ENCODE measurements around the gene GDF9. TPM values are rescaled to one million over a fixed set of nuclear protein-coding genes. Genes with fewer than 3 reads are reported as not detected.

The GDF9 gene
- total RNA-seq, 2 experiments from 2014 or later: 0.41 to 0.69 TPM

GRCh38 chr5:132819468-132819867, 46.8 kb downstream of the GDF9 start:
- DNase-seq: peak; percentile 34
- POLR2A ChIA-PET: interaction anchor here (0.7 kb wide), 1 partner anchor 46 kb away, joined by 5 read pairs; no protein-coding TSS in a partner anchor

DNA sequence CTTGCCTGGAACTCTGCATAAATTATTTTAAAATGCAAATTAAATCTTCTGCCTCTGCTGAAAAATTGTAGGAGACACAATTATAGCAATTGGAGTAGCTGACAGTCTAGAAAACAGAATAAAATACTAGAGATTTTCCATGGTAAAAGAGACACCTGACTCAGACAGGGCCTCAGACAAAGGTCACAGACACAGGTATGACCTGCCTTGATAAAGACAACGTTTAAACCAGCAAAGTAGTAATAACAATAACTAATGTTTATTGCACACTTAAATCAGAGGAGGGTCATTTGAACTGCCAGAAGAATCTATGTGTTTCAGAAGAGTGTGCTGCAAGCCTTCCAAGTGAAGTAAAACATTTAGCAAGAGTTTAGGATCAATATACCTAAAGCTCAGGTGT, 49.3 kb downstream of the GDF9 start:
- CTCF ChIA-PET: interaction anchor here (0.5 to 4.1 kb wide), 5 partner anchors 9 to 311 kb away, joined by 3 to 38 read pairs (median 3); no protein-coding TSS in a partner anchor
- Mint-ChIP-seq H3K4me1 (peaks cover 16% of the 10 kb centered on the region), H3K27ac (no peak overlapping the region), H3K27me3 (peaks cover 28% of the 10 kb centered on the region), H3K9me3 (ENCODE audit: low read depth) (no peaks in the 10 kb centered on the region), H3K4me3 (no peak overlapping the region), H3K36me3 (ENCODE audit: low read depth) (no peaks in the 10 kb centered on the region)
- POLR2A ChIA-PET: no interaction called here
- DNase-seq: no peak
- intact Hi-C loops (cut with DNase I, micrococcal nuclease): no loop called here
- ATAC-seq: no peak

More at GRCh38 chr5:132819468-132819867, 46.8 kb downstream of the GDF9 start:
- Mint-ChIP-seq H3K9me3 (ENCODE audit: low read depth) (no peaks in the 10 kb centered on the region), H3K27me3 (peaks cover 26% of the 10 kb centered on the region), H3K4me1 (peaks cover 12% of the 10 kb centered on the region), H3K36me3 (ENCODE audit: low read depth) (no peaks in the 10 kb centered on the region), H3K27ac (no peak overlapping the region), H3K4me3 (no peak overlapping the region)
- no peak for ATAC-seq
- intact Hi-C loops (cut with DNase I, micrococcal nuclease): no loop called here
- CTCF ChIA-PET: interaction anchor here (0.5 to 4.4 kb wide), 43 partner anchors 9 to 1435 kb away, joined by 3 to 50 read pairs (median 4); partner anchors contain the start of genes CCNI2, KIF3A and SHROOM1

GRCh38 chr5:132816554-132816953, 49.7 kb downstream of the GDF9 start:
- ATAC-seq: no peak
- Mint-ChIP-seq H3K9me3 (ENCODE audit: low read depth) (no peaks in the 10 kb centered on the region), H3K4me1 (peaks cover 16% of the 10 kb centered on the region), H3K36me3 (ENCODE audit: low read depth) (no peaks in the 10 kb centered on the region), H3K27ac (no peak overlapping the region), H3K27me3 (peaks cover 31% of the 10 kb centered on the region), H3K4me3 (no peak overlapping the region)
- intact Hi-C loops (cut with DNase I, micrococcal nuclease): no loop called here
- DNase-seq: no peak
- ChIA-PET CTCF (interaction anchor here (1.2 to 1.3 kb wide), 2 partner anchors 18 to 310 kb away, joined by 3 read pairs; no protein-coding TSS in a partner anchor), POLR2A (no interaction called here)

- Mint-ChIP-seq H3K4me1 (peaks cover 16% of the 10 kb centered on the region), H3K9me3 (ENCODE audit: low read depth) (no peaks in the 10 kb centered on the region), H3K36me3 (ENCODE audit: low read depth) (no peaks in the 10 kb centered on the region), H3K4me3 (no peak overlapping the region), H3K27ac (no peak overlapping the region), H3K27me3 (peaks cover 36% of the 10 kb centered on the region)
- ChIA-PET POLR2A (no interaction called here), CTCF (interaction anchor here (1.2 kb wide), 1 partner anchor 62 kb away, joined by 4 read pairs; no protein-coding TSS in a partner anchor)
- intact Hi-C loops (cut with DNase I, micrococcal nuclease): no loop called here
- no peak for DNase-seq
- ATAC-seq: no peak
These were observed 50.2 kb downstream of the GDF9 start for GRCh38 chr5:132816083-132816482.

DNA sequence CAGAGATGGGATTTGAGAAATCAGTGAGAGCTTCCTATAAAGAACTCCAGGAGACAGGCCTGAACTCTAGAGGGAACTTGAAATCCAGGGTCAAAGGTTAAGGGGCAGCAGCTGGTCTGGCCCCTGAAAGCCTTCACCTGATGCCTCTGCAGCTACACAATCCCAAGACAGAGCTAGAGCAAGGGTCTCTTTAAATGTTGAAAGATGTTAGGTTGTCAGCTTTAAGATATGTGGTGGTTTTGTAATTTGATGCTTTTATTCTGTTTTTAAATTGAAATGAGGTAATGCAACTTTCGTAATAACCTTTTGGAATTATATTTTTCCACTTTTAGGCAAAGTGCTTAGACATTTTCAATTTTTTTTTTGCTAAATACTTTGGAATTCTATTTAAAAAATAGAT, 50.8 kb downstream of the GDF9 start:
- ATAC-seq (no peak), DNase-seq (no peak)
- Mint-ChIP-seq H3K4me3 (no peak overlapping the region), H3K9me3 (ENCODE audit: low read depth) (no peaks in the 10 kb centered on the region), H3K27ac (no peak overlapping the region), H3K4me1 (peaks cover 16% of the 10 kb centered on the region), H3K27me3 (peaks cover 39% of the 10 kb centered on the region), H3K36me3 (ENCODE audit: low read depth) (no peaks in the 10 kb centered on the region)
- ChIA-PET CTCF (interaction anchor here (0.5 to 1.2 kb wide), 7 partner anchors 9 to 403 kb away, joined by 3 to 4 read pairs (median 4); no protein-coding TSS in a partner anchor), POLR2A (no interaction called here)
- intact Hi-C loops (cut with DNase I, micrococcal nuclease): no loop called here

DNA sequence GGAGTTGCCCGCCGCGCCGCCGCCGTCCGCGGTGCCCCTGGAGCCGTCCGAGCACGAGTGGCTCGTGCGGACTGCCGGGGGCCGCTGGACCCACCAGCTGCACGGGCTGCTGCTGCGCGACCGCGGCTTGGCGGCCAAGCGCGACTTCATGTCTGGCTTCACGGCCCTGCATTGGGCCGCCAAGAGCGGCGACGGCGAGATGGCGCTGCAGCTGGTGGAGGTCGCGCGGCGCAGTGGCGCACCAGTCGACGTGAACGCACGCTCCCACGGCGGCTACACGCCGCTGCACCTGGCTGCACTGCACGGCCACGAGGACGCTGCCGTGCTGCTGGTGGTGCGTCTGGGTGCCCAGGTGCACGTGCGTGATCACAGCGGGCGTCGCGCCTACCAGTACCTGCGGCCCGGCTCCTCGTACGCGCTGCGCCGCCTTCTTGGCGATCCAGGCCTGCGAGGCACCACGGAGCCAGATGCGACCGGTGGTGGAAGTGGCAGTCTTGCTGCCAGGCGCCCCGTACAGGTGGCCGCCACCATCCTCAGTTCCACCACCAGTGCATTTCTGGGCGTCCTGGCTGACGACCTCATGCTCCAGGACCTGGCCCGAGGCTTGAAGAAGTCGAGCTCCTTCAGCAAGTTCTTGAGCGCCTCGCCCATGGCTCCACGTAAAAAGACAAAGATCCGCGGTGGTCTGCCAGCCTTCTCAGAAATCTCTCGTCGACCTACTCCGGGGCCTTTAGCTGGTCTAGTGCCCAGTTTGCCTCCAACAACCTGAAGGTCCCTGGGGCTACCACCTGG, 51.6 kb downstream of the GDF9 start:
- H3K4me1 Mint-ChIP-seq: peaks cover 11% of the 10 kb centered on the region
- no peak overlapping the region for H3K4me3 Mint-ChIP-seq
- ATAC-seq (no peak), DNase-seq (no peak)
- H3K9me3 Mint-ChIP-seq (ENCODE audit: low read depth): no peaks in the 10 kb centered on the region
- CTCF ChIA-PET: interaction anchor here (0.5 to 1.2 kb wide), 6 partner anchors 10 to 311 kb away, joined by 3 to 4 read pairs (median 4); no protein-coding TSS in a partner anchor
- intact Hi-C loops (cut with DNase I, micrococcal nuclease): no loop called here
- no peaks in the 10 kb centered on the region for H3K36me3 Mint-ChIP-seq (ENCODE audit: low read depth)
- H3K27ac Mint-ChIP-seq: no peak overlapping the region
- POLR2A ChIA-PET: no interaction called here
- H3K27me3 Mint-ChIP-seq: peaks cover 40% of the 10 kb centered on the region

DNA sequence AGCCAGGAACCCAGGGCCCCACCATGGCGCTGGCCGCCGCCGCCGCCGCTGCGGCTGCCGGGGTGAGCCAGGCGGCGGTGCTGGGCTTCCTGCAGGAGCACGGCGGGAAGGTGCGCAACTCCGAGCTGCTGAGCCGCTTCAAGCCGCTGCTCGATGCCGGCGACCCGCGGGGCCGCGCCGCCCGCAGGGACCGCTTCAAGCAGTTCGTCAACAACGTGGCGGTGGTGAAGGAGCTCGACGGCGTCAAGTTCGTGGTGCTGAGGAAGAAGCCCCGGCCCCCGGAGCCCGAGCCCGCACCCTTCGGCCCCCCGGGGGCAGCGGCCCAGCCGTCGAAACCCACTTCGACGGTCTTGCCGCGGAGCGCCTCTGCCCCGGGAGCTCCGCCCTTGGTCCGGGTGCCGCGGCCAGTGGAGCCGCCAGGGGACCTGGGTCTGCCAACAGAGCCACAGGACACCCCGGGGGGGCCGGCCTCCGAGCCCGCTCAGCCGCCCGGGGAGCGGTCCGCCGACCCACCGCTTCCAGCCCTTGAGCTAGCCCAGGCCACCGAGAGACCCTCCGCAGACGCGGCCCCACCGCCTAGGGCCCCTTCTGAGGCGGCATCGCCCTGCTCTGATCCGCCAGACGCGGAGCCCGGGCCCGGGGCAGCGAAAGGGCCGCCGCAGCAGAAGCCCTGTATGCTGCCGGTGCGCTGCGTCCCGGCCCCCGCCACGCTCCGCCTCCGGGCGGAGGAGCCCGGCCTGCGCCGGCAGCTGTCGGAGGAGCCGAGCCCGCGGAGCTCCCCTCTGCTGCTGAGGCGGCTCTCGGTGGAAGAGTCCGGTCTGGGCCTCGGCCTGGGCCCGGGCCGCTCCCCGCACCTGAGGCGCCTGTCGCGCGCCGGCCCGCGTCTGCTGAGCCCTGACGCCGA, 52.4 kb downstream of the GDF9 start:
- H3K27me3 Mint-ChIP-seq: peaks cover 41% of the 10 kb centered on the region
- ChIA-PET CTCF (interaction anchor here (0.6 to 0.9 kb wide), 4 partner anchors 12 to 423 kb away, joined by 3 to 4 read pairs (median 3); no protein-coding TSS in a partner anchor), POLR2A (interaction anchor here (0.7 to 1.1 kb wide), 2 partner anchors 15 to 172 kb away, joined by 3 read pairs; no protein-coding TSS in a partner anchor)
- H3K4me3 Mint-ChIP-seq: no peak overlapping the region
- intact Hi-C loops (cut with DNase I, micrococcal nuclease): no loop called here
- DNase-seq (peak; percentile 58), ATAC-seq (peak; percentile 60)
- H3K9me3 Mint-ChIP-seq (ENCODE audit: low read depth): no peaks in the 10 kb centered on the region
- peaks cover 6% of the 10 kb centered on the region for H3K4me1 Mint-ChIP-seq
- H3K27ac Mint-ChIP-seq: no peak overlapping the region
- H3K36me3 Mint-ChIP-seq (ENCODE audit: low read depth): no peaks in the 10 kb centered on the region

- H3K27ac Mint-ChIP-seq: no peak within 1 kb of the TSS
- ATAC-seq (no peak), DNase-seq (no peak)
- no peaks in the 10 kb centered on the region for H3K36me3 Mint-ChIP-seq (ENCODE audit: low read depth)
- CTCF ChIA-PET: interaction anchor here (0.6 to 0.9 kb wide), 3 partner anchors 13 to 422 kb away, joined by 3 to 4 read pairs (median 3); no protein-coding TSS in a partner anchor
- H3K27me3 Mint-ChIP-seq: peaks cover 43% of the 10 kb centered on the region
- no peaks in the 10 kb centered on the region for H3K9me3 Mint-ChIP-seq (ENCODE audit: low read depth)
- intact Hi-C loops (cut with DNase I, micrococcal nuclease): no loop called here
- POLR2A ChIA-PET: interaction anchor here (0.6 to 1.1 kb wide), 3 partner anchors 14 to 172 kb away, joined by 3 to 4 read pairs (median 3); partner anchors contain the start of genes GDF9 and UQCRQ
- H3K4me3 Mint-ChIP-seq: peak within 1 kb of the TSS; percentile 61
- peaks cover 6% of the 10 kb centered on the region for H3K4me1 Mint-ChIP-seq
These were observed 53.3 kb downstream of the GDF9 start, which contains the start of gene SOWAHA for GRCh38 chr5:132812781-132813598. TSS of gene SOWAHA (plus strand) at chr5:132813302. CDS start at chr5:132813622, 320 bp downstream.

DNA sequence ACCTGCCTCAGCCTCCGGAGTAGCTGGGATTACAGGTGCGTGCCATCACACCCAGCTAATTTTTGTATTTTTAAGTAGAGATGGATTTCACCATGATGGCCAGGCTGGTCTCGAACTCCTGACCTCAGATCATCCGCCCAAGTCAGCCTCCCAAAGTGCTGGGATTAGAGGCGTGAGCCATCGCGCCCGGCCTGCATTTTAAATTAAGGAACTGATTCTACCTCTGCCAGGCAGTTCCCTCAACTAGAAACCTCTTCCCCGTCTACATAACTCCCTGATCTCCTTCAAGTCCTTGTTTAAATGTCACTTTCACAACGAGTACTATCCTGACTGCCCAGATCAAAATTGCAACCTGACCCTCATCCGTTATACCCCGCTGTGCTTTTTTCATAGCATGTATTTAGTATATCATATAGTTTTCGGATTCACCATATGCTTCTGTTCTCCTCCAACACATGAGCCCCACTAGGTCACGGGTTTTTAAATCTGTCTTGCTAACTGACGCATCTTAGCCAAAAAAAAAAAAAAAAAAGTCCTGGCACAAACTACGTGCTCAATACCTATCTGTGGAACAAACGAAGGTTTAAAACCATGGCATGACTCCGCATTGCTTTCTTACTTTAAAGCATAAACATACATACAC, 54.0 kb downstream of the GDF9 start:
- no peak overlapping the region for H3K27ac Mint-ChIP-seq
- DNase-seq (no peak), ATAC-seq (no peak)
- H3K9me3 Mint-ChIP-seq (ENCODE audit: low read depth): no peaks in the 10 kb centered on the region
- POLR2A ChIA-PET: no interaction called here
- H3K36me3 Mint-ChIP-seq (ENCODE audit: low read depth): no peaks in the 10 kb centered on the region
- H3K4me1 Mint-ChIP-seq: peaks cover 6% of the 10 kb centered on the region
- CTCF ChIA-PET: interaction anchor here (0.9 to 2.8 kb wide), 4 partner anchors 8 to 171 kb away, joined by 3 to 14 read pairs (median 3); no protein-coding TSS in a partner anchor
- intact Hi-C loops (cut with DNase I, micrococcal nuclease): no loop called here
- H3K27me3 Mint-ChIP-seq: peaks cover 43% of the 10 kb centered on the region
- H3K4me3 Mint-ChIP-seq: peak overlapping the region; percentile 61

Data from activated CD4-positive, alpha-beta T cell treated with anti-CD3 and anti-CD28 coated beads for 36 hours (primary cell).